GM21381 (cell line): ENCODE measurements around the gene INSL3.
A peak's percentile ranks its signal among the peaks of the same experiment; 100 is the strongest.

Source experiments
- ATAC-seq: cut with Tn5 transposase; IDR thresholded peaks from one replicate; pipeline ENCODE4 v1.9.1; 2021; ENCODE audit warnings: mild to moderate bottlenecking, moderate library complexity; ENCODE audit not compliant: unreplicated experiment

The INSL3 gene

GRCh38 chr19:17847538-17848366, 26.4 kb upstream of the INSL3 start, which contains the start of gene JAK3:
Gene JAK3, minus strand, starts transcription at chr19:17847982. Its CDS starts 3,565 bp downstream, at chr19:17844417.
- ATAC-seq: peak; percentile 59

GRCh38 chr19:17846146-17846545, 24.8 kb upstream of the INSL3 start:
- no peak for ATAC-seq

GRCh38 chr19:17843908-17844490, 22.7 kb upstream of the INSL3 start:
- no peak for ATAC-seq

- no peak for ATAC-seq
Observed at GRCh38 chr19:17843292-17843827, 22.0 kb upstream of the INSL3 start.

- no peak for ATAC-seq
Observed at GRCh38 chr19:17842663-17843291, 21.5 kb upstream of the INSL3 start.

- ATAC-seq: no peak
Observed at GRCh38 chr19:17841810-17842662, 20.7 kb upstream of the INSL3 start.

GRCh38 chr19:17841371-17841809, 20.1 kb upstream of the INSL3 start:
- no peak for ATAC-seq

- ATAC-seq: no peak
Observed at GRCh38 chr19:17840019-17840418, 18.7 kb upstream of the INSL3 start.

- ATAC-seq: no peak
Observed at GRCh38 chr19:17837972-17838371, 16.7 kb upstream of the INSL3 start.

- no peak for ATAC-seq
Observed at GRCh38 chr19:17836530-17836929, 15.2 kb upstream of the INSL3 start.

GRCh38 chr19:17835182-17836006, 14.1 kb upstream of the INSL3 start:
- no peak for ATAC-seq

GRCh38 chr19:17834350-17835181, 13.2 kb upstream of the INSL3 start:
- no peak for ATAC-seq

GRCh38 chr19:17832443-17833208, 11.3 kb upstream of the INSL3 start:
- no peak for ATAC-seq

GRCh38 chr19:17831419-17831888, 10.1 kb upstream of the INSL3 start:
- ATAC-seq: no peak

- ATAC-seq: no peak
Observed at GRCh38 chr19:17830567-17831418, 9.5 kb upstream of the INSL3 start.

GRCh38 chr19:17829855-17830566, 8.7 kb upstream of the INSL3 start:
- ATAC-seq: no peak
